NOMO-1 treated with DMSO at 0.1 percent for 48 hours (cell line): ENCODE results near the gene SLC25A42.
"Not testable (repeated sequence)": the region's sequence is repeated elsewhere in the genome, so short reads cannot be mapped to it uniquely, and the experiment has no call there.

Experiments used
- DNase-seq: peaks from one replicate; lab custom pipeline; 2025; ENCODE audit not compliant: unreplicated experiment; lab: John Stamatoyannopoulos, UW

The SLC25A42 gene

GRCh38 chr19:19063183-19064097, at the start of gene SLC25A42:
SLC25A42 (plus strand) TSS chr19:19063994; CDS start chr19:19096125, 32,131 bp downstream.
- peak; percentile 99 for DNase-seq

- DNase-seq, result no peak
Measured at GRCh38 chr19:19021115-19021514, 42.7 kb upstream of the SLC25A42 start.

GRCh38 chr19:19022380-19022961, 41.3 kb upstream of the SLC25A42 start:
- DNase-seq, result no peak

- DNase-seq, result not testable (repeated sequence)
Measured at GRCh38 chr19:19023376-19023775, 40.4 kb upstream of the SLC25A42 start.

GRCh38 chr19:19025861-19026260, 37.9 kb upstream of the SLC25A42 start:
- no peak for DNase-seq

- DNase-seq, result no peak
Measured at GRCh38 chr19:19026299-19026971, 37.4 kb upstream of the SLC25A42 start.

- DNase-seq, result no peak
Measured at GRCh38 chr19:19027228-19027627, 36.6 kb upstream of the SLC25A42 start.

GRCh38 chr19:19028526-19028925, 35.3 kb upstream of the SLC25A42 start:
- no peak for DNase-seq

GRCh38 chr19:19031891-19032290, 31.9 kb upstream of the SLC25A42 start:
- DNase-seq, result peak; percentile 24

GRCh38 chr19:19032420-19033175, 31.2 kb upstream of the SLC25A42 start:
- peak; percentile 89 for DNase-seq

- DNase-seq, result no peak
Measured at GRCh38 chr19:19033176-19033425, 30.7 kb upstream of the SLC25A42 start.

- DNase-seq, result peak; percentile 89
Measured at GRCh38 chr19:19033426-19034203, 30.2 kb upstream of the SLC25A42 start, which contains the start of the genes ARMC6 and SUGP2. ARMC6 (plus strand) TSS chr19:19033603; CDS start chr19:19034210, 607 bp downstream. SUGP2 (minus strand) TSS chr19:19033517; CDS start chr19:19031071, 2,446 bp downstream.

- peak; percentile 95 for DNase-seq
Measured at GRCh38 chr19:19034204-19034624, 29.6 kb upstream of the SLC25A42 start.

- no peak for DNase-seq
Measured at GRCh38 chr19:19039901-19040300, 23.9 kb upstream of the SLC25A42 start.

- peak; percentile 27 for DNase-seq
Measured at GRCh38 chr19:19040417-19040816, 23.4 kb upstream of the SLC25A42 start.

GRCh38 chr19:19042732-19043280, 21.0 kb upstream of the SLC25A42 start:
- no peak for DNase-seq

GRCh38 chr19:19043481-19043880, 20.3 kb upstream of the SLC25A42 start:
- DNase-seq, result no peak

GRCh38 chr19:19043881-19044280, 19.9 kb upstream of the SLC25A42 start:
- no peak for DNase-seq

GRCh38 chr19:19049406-19049805, 14.4 kb upstream of the SLC25A42 start:
- peak; percentile 45 for DNase-seq

GRCh38 chr19:19050104-19050503, 13.7 kb upstream of the SLC25A42 start:
- no peak for DNase-seq
